Hindlimb muscle (tissue), 1 donor: ENCODE measurements around the gene GRM1. TPM values are rescaled to one million over a fixed set of nuclear protein-coding genes. Genes with fewer than 3 reads are reported as not detected.

ENCODE experiments used
- DNase-seq: peaks from one replicate; pipeline ENCODE4 v3.0.0-alpha.2; 2013
- polyA plus RNA-seq: library from polyadenylated mRNA; unstranded; fragments of 120-200 nt; gene quantifications from one replicate; pipeline ENCODE4 v1.2.1, GENCODE V29; 2013; ENCODE audit not compliant: insufficient read length

The GRM1 gene
- polyA plus RNA-seq, 1 donor, result 0.10 TPM

- no peak for DNase-seq
Measured at GRCh38 chr6:146100776-146101175, 71.9 kb downstream of the GRM1 start.

DNA sequence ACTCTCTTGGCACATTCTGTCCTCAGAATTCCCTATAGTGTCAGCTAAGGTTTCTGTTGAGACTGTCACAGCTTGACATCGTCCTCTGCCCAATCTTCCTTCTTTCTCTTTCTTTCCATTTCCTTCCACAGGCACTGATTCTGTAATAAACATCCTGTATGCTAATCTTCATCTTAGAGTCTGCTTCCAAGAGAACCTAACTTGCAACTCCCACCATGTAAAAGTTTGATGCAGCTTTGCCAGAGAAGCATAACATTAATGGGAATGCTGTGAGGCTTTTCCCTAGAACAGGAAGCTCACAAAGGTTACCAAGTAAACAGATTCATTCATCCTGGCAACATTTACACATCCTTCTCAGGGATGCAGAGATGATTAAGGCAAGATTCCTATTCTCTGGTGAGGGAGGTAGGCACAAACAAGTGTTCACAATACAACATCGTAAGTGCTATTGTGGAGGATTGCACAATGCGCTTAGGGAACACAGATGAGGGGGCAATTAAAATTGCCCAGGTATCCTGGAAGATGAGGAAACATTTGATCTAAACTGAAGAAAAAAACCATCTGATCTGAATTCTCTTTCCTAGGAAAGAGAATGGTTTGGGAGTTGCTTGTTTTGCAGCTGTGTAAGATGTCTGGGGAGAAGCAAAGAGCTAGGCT, 74.7 kb downstream of the GRM1 start:
- DNase-seq, result no peak

DNA sequence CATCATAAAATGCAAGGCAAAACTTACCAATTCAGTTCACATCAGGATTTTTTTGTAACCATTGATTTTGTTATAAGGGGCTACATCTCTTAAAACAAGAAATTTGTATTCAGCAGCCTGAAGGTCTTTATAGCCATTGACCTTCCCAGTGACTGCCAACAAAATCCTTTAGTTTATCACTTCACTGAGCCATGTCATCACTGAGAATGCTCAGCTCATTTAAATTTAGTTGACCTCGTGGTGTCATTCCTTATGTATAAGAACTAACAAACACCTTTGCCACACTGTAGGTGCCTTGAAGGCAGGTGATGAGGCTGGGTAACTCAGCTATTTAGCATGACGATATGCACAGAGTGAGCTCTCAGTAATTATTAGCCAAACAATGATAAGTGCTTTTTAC, 77.7 kb downstream of the GRM1 start:
- no peak for DNase-seq

- no peak for DNase-seq
Measured at GRCh38 chr6:146110990-146111389, 82.1 kb downstream of the GRM1 start.

DNA sequence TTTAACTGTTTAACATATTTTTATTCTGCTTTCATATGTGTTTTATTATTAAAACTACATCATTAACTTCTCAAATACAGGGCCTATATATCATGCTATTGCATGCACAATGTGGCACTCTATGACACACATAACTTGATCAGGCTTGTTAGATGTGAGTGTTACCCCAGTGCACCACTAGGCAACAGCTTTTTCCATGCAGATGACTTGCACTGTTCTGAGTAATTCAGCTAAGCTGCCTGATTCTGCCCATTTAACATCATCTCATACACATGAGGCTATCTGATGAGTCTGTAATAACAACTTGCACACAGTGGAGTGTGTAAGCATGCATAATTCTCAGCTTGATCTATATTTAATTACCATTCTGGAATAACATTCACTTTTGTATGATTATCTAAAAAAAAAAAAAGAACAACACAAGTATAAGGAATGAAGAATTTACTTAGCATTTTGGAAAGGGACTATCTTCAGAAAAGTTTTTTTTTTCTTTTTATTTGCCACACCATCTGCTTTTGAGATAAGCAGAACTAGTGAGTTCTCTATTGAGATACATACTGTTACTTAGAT, 83.1 kb downstream of the GRM1 start:
- DNase-seq, result no peak

DNA sequence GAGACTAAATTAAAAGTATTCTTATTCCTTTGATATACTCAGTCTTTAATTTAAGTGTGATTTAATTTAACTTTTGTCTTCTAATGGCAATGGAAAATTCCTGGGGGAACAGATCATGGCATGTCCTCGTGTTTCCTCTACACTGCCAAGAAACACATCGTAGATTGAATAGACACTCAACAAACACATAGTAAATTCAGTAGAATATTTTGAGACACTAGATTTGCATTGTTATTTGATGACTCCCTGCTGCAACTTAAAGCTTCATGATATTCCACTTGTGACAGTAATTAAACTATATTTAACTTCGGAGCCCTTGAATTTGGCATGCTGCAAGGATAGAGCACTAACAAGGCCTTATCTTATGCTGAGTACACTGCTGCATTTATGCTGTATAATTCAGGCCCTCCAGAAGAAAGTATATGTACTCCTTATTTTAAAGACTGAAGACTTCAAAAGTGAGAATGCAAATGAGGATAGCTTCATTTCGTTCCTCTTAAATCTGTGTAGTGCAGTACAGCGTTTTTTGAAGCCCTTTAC, 84.3 kb downstream of the GRM1 start:
- no peak for DNase-seq

GRCh38 chr6:146123616-146124015, 94.8 kb downstream of the GRM1 start:
- DNase-seq, result no peak

DNA sequence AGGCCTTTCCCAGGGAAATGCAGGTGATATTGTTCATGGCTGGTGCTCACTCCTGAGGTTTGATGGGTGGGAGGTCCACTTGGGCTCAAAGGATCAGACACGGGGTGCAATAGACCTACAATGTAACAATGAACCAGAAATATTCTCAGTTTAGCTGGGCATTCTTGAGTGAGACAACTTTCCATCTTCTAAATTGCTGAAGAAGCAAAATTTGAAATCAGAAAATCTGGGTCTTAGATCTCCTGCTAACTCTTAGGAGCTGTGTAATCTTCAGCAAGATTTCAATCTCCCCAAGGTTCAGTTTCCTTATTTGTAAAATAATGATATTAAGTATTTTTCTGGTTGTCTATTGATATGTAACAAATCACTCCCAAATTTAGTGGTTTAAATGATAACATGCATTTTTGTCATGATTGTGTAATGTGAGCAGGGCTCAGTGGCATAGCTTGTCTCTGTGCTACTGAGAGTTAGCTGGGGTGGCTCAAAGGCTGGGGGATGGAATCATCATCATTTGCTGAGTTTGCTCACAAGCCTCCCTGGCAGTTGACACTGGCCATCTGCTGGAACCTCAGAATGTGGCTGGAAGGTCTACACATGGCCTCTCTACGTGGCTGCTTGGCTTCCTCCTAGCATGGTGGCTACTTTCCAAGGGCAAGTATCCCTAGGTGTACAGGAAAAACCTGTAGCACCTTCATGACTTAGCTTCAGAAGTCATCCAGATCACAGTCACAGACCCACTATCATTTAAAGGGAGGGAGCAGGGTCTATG, 98.8 kb downstream of the GRM1 start:
- no peak for DNase-seq

- DNase-seq, result no peak
Measured at GRCh38 chr6:146133866-146134265, 105.0 kb downstream of the GRM1 start.

DNA sequence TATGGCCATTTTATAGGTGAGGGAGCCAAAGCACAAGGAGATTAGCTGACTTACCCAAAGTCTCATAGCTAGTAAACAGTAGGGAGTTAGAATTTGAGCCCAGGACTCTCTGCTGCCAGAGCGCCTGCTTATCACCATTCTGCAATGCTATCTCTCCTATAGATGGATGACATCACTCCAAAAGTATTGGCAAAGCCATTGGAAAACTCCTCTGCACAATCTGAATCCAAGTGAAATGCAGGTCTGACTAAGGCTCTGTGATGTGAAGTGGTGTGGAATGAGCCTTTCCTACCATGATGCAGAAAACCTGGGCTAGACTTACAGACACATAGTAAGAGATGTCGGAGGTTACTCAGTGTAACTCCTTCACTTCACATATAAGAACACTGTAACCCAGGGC, 106.3 kb downstream of the GRM1 start:
- DNase-seq, result no peak

DNA sequence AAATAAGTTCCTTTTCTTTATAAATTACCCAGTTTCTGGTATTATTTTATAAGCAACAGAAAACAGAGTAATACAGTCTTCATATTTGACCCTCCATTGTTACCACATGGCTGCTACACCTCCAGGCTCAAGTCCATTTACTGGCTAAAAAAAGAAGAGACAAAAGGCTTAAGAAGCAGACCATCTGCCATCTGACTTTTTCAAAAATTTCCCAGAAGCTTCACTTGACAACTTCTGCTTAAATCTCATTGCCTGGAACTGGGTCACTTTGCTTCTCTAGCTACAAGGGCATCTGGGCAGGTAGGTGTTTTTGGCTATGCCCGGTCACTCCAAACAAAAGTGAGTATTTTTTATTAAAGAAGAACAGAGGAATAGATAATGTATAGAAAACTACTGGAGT, 118.0 kb downstream of the GRM1 start:
- no peak for DNase-seq

GRCh38 chr6:146149770-146150169, 120.9 kb downstream of the GRM1 start:
- no peak for DNase-seq

DNA sequence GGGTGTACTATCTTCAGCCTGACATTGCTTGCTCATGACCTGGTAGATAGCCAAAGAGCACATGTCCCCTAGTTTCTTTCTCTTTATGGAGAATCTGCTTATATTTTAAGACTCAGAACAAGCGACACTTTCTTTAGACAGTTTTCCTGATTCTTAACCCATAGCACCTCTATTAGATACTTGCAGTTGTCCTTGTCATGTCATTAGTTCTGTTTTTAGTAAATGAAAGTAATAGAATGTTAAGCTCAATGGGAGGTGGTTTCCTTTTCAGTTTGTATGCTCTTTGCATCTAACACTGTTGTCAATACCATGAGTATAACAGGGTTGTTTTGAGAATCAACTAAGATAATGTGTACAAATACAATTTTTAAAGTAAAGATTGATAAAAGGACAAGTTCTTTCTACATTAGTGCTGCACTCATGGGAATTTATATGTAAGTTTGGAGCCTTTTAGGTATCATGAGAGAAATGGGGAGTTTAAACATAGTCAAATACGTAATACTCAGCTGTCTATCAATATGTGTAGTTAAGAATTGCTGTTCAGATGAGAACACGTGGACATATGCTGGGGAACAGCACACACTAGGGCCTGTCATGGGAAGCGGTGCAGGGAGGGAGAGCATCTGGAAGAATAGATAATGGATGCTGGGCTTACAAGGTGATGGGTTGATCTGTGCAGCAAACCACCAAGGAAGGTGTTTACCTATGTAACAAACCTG, 124.3 kb downstream of the GRM1 start:
- no peak for DNase-seq

GRCh38 chr6:146154197-146154596, 125.3 kb downstream of the GRM1 start:
- DNase-seq, result no peak

DNA sequence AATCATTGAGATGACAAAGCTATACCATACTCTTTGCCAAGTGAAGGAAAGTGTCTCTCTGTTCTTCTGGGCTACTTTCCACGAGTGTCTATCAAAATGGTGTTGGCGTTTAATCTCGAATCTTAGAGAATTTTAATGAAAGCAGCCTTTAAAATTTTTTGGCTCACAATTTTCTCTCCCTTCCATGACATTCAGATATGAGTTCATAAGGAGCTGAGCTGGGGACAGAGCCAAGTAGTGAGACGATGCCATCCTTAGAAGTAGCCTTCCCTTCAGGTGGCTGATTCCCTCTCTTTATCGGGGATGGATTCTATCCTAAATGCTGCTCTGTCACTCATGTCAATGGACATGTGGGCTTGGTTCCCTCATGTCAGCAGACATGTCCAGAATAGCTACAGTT, 132.8 kb downstream of the GRM1 start:
- no peak for DNase-seq

DNA sequence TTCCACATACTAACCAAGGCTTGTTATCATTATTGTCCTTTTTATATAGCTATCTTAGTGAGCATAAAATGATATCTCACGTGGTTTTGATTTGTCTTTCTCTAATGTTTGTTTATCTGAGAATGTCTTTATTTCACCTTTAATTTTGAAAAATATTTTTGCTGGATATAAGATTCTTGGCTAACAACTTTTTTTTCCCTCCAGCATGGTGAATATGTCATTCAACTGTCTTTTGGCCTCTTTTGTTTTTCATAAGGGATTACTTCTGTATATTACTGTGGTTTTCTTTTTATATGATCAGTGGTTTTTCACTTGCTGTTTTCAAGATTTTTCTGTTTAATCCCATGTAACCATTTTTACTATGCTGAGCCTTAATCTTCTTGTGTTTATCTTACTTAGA, 141.0 kb downstream of the GRM1 start:
- DNase-seq, result no peak

DNA sequence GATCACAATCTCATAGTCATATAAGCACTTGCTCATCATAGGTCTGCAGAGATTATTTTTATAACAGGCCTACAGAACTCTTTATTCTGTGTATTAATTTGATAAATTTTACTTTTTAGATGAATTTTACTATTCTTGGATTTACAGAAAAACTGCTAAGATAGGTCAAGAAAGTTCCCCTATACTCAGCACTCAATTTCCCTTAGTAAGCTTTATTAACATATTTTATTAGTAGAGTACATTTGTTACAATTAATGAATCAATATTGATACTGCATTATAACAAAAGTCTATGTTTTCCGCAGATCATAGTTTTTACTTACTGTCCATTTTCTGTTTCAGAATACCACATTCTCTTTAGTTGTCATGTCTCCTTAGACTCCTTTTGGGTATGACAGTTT, 148.9 kb downstream of the GRM1 start:
- no peak for DNase-seq

GRCh38 chr6:146183831-146184230, 155.0 kb downstream of the GRM1 start:
- no peak for DNase-seq

DNA sequence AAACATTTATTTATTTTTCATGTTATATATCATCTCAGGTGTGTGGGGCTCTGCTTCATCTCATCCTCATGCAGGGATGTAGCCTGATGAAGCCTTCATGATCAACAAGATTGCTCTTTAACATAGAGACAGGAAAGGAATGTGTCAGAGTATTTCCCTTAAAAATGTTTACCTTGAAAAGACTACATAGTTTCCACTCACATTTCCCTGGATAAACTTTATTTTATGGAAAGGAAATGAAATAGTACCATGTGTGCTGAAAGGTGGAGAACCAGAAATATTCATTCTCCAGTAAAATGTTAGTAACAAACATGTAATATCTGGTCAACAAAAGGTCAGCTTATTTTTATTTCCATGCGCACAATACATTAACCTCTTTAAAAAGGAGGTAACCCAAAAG, 155.8 kb downstream of the GRM1 start:
- DNase-seq, result no peak

DNA sequence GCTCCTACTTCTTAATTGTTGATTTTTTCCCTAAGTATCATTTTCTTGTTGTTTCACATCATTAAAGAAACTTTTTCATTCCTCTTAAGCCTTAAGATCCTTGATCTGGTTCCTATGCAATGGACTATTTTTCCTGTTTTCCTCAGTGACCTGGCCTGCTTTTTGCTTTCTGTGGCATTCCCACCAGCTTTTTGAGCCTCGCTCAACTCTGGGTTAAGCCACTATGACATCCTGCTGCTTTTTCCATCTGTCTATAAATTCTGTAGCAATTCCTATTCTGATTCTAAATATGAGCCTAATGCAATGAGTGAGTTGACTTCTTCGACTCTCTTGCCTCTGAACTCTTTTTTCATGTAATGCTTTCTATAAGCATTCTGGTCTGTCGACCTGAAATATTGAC, 160.3 kb downstream of the GRM1 start:
- DNase-seq, result no peak

GRCh38 chr6:146190581-146190980, 161.7 kb downstream of the GRM1 start:
- DNase-seq, result no peak

DNA sequence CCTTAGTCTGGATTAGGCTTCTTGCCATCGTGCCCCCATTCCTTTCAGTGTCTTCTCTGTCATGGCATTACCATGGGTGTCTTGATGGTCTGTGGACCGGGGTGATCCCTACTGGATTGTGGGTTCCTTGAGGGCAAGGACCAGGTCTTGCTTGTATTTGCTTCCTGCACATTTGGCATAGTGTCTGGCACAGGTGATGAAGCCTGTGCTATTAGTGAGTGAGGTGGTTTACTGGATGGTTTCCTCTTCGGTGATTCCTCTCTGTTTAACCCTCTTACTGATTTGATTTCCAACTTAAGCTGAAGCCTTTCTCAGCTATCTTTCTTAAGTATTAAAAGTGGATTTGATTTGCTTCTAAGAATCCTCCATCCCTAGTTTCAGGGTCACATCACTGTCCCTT, 162.3 kb downstream of the GRM1 start:
- DNase-seq, result no peak

- DNase-seq, result no peak
Measured at GRCh38 chr6:146191612-146192011, 162.8 kb downstream of the GRM1 start.
